DOHH2 (cell line): Measurements from ENCODE around the gene PRSS35.

Experiments used
- EZH2phosphoT487 ChIP-seq: fragments of 200-600 bp; sonication (generic); IDR thresholded peaks from 2 replicates; pipeline ENCODE4 v1.6.1; 2017; ENCODE audit warnings: borderline replicate concordance, mild to moderate bottlenecking, antibody characterized with exemption, low read length, moderate library complexity, mixed read lengths
- TF ChIP-seq, protein P1 (sequence below): fragments of 200-600 bp; sonication (generic); IDR thresholded peaks from one replicate; pipeline ENCODE4 v1.5.1; 2014; ENCODE audit warnings: antibody characterized with exemption, mild to moderate bottlenecking, low read depth, low read length; ENCODE audit not compliant: poor library complexity, severe bottlenecking

GRCh38 chr6:83518816-83519480, 6.6 kb downstream of the PRSS35 start:
- TF ChIP-seq, protein P1, sequence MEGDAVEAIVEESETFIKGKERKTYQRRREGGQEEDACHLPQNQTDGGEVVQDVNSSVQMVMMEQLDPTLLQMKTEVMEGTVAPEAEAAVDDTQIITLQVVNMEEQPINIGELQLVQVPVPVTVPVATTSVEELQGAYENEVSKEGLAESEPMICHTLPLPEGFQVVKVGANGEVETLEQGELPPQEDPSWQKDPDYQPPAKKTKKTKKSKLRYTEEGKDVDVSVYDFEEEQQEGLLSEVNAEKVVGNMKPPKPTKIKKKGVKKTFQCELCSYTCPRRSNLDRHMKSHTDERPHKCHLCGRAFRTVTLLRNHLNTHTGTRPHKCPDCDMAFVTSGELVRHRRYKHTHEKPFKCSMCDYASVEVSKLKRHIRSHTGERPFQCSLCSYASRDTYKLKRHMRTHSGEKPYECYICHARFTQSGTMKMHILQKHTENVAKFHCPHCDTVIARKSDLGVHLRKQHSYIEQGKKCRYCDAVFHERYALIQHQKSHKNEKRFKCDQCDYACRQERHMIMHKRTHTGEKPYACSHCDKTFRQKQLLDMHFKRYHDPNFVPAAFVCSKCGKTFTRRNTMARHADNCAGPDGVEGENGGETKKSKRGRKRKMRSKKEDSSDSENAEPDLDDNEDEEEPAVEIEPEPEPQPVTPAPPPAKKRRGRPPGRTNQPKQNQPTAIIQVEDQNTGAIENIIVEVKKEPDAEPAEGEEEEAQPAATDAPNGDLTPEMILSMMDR: no peak
- no peak for TF ChIP-seq EZH2phosphoT487
